Measurements from ENCODE around the gene MIB1. TPM values are rescaled to one million over a fixed set of nuclear protein-coding genes. Genes with fewer than 3 reads are reported as not detected.

MIB1 gene
- total RNA-seq, 1 experiment from 2014 or later, result 78.9 TPM

DNA sequence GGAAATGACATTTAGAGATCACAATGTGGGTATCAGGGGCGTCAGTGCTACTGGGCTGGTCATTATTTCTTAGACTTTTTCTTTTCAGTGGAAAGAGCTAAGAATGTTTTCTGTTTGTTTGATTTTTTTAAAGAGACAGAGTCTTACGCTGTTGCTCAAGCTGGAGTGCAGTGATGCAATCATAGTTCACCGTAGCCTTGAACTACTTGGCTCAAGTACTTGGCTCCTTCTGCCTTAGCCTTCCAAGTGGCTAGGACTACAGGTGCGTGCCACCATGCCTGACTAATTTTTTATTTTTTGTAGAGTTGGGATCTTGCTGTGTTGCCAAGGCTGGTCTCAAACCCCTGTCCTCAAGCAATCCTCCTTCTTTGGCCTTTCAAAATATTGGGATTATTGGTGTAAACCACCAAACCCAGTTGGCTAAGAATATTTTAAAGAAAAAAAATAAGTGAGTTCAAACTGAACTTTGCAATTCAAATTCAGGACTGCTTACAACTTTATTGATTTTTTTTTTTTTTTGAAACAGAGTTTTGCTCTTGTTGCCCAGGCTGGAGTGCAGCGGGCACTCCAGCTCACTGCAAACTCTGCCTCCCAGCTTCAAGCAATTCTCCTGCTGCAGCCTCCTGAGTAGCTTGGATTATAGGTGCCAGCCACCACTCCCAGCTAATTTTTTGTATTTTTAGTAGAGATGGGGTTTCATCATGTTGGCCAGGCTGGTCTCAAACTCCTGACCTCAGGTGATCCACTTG, 154.2 kb downstream of the MIB1 start:
- no peak for DNase-seq (ENCODE audit: low spot score)

DNA sequence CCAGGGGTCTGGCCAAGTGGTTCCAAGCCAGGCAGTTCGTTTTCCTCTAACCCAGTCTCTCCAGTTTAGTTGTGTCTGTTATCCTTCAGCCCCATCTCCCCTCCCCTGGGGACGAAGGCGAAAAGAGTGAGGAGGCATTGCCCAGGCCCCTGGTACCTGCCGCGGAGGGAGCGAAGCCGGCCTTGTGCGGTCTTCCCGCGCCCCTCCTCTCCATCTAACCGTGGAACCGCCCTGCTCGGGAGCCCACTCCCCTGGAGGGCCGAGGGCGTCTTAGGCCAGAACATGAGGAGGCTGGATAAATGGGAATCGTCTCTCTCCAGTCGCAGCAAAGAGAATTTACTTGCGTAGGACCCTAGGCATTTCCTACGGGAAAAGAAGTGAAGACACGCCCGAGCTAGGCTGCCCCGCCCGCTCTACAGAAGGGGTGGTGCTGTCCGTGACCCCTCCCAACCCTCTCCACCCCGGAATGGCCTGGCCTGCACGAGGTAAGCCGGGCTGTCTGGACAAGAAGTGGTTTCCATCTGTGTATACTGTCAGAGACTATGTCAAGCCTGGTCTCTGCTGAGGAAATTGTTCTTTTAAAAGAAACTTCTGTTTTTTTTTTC, 156.2 kb downstream of the MIB1 start:
- DNase-seq (ENCODE audit: low spot score), result no peak

DNA sequence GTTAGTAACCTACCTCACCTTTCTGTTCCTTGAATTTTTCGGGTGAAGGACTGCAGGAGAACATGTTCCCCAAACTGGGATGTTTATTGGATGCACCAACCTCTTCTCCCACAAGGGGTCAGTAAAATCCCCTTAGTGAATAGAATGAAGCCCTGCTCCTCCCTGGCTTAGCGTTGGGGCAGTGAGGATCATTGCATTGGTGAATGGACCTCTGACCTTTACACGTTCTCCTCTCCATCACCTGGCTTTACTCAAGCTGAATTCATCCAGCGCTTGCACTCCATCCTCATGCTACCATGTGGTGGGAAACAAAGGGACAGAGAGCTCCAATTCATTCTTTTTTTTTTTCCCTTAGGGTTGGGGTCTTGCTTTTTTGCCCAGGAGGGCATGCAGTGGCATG, 157.2 kb downstream of the MIB1 start:
- DNase-seq (ENCODE audit: low spot score), result peak; percentile 60

GRCh38 chr18:21900605-21901352, 160.2 kb downstream of the MIB1 start:
- DNase-seq (ENCODE audit: low spot score), result no peak

GRCh38 chr18:21901423-21901945, 160.9 kb downstream of the MIB1 start:
- no peak for DNase-seq (ENCODE audit: low spot score)

DNA sequence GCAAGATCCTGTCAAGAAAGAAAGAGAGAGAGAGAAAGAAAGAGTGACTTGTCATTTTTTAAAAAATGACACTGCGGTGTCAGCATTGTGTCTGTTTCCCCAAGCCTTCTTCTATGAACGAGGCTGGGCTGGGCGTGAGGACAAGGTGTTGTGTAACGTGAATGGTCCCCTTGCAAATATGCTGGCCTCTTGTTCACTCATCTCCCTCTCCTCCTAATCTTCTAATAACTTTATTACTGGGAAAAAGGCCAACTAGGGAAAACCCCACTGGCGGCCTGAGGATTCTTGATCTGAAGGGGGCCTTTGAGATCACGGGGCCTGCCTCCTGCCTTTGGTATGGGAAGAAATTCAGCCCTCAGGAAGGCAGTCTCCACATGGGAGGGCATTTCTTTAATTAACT, 163.1 kb downstream of the MIB1 start:
- DNase-seq (ENCODE audit: low spot score), result no peak

GRCh38 chr18:21904856-21905255, 164.3 kb downstream of the MIB1 start:
- no peak for DNase-seq (ENCODE audit: low spot score)

GRCh38 chr18:21907451-21907850, 166.9 kb downstream of the MIB1 start:
- no peak for DNase-seq (ENCODE audit: low spot score)

DNA sequence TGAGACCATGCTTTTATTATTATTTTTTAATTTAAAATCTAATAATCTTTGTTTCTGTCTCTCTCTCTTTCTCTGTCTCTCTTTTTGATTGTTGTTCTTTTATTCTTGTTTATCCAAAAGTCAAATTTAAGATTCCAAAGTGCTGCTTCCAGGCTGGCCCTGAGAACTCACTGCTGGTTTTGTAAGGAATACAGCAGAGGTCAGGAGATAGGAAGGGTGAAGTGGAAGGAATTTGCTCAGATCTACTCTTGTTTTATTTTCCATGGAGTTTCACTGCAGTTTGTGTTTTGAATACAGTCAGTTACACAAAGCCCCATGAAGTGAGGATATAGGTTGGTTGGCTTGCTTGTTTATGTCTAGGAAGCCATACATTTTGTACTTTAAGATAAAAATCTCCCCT, 168.1 kb downstream of the MIB1 start:
- no peak for DNase-seq (ENCODE audit: low spot score)

- no peak for DNase-seq (ENCODE audit: low spot score)
Measured at GRCh38 chr18:21910906-21911305, 170.3 kb downstream of the MIB1 start.

DNA sequence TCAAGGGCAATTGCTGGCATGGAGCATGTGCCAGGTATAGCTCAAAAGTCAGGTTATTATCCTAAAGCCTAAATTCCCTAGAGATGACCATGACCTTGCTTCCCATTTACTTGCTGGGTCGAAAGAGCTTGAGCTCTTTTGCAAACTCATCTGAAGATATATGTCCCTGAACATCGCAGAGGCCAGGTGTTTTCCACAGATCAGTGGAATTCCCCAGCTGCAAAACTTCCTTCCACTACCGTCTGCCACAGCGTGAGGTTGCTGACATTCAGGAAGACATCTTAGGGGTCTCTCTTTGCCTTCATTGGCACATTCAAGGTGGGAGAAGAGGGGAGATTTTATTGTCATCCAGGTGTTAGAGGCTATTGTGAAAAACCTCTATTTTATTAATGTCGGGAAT, 171.0 kb downstream of the MIB1 start:
- DNase-seq (ENCODE audit: low spot score), result no peak

DNA sequence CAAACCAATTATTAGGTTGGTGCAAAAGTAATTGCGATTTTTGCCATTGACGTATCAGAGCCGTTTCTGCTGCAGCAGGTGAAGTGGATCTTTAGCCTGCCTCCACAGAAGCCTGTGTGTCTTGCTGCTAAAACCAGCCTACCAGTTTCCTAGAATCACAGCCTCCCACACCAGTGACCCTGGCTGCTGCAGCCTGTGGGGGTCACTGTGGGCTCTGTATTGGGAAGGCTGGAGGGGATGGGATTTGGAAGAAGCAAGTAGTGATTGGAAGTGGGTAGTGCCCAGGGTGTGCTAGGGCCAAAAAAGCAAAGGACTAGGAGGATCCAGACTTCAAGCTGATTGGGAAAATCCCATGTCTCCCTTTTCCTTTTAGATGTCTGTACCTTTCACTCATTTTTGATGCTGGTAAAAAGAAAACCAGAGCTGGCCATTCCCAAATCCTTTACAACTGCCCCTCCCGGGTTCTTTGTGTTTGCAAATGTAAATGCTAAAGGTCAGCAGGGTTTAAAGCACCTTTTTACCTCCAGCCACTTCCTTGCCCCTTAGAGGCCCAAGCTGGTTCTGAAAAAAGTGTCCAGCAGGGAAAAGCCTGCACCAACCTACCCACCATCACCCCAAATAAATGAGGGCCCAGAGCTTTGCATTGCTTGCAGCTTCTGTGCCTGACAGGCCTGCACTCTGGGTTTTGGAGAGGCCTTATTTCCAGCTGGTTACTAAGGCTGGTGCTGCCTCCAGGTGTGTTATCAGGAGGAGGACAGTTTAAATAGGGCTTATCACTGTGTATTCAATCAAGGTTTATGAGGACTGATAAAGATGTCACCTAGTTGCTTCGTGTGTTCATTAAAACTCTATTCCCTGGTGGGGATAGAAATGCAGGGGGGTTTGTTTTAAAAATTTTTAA, 172.0 kb downstream of the MIB1 start:
- no peak for DNase-seq (ENCODE audit: low spot score)

DNA sequence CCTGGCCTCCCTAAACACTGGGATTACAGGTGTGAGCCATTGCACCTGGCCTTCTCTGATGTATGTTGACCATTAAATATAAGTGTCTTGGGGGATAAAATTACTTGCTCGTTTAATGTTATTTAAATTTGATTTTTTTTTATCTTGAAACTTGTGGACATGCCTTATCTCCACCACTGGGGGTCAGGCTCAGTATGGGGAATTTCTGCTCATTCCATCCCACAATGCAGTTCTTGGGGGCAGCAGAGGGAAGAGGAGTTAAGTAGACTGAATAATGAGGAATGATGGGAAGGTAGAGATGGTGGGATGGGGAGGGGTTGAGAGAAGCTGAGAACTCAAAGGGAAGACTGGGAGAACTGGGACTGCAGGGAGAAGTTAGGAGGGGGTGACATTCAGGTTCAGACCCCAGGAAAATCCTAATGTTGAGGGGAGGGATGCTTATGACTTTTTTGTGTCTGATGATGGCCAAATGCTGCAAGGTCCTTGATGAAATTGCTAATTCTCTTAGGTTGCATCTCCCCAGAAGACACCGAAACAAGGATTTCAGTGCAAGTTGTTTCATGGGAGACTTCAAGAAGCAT, 174.2 kb downstream of the MIB1 start:
- peak; percentile 51 for DNase-seq (ENCODE audit: low spot score)

DNA sequence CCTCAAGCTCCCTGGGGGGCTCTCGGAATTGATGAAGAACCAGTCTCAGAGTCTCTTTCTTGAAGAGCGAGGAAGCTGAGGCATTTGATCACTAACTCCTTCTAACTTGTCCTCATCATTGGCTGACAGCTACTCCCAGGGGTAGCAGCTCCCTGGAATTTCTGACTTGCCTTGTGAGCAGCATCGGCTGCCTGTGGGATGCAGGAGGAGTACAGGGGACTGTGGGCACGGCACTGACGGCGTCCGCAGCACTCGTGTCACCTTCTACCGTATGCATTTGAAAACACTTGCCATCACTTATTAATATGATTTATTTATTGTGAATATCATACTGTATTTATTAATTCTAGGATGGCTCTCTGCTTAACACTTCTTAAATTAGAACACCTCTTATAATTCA, 175.0 kb downstream of the MIB1 start:
- no peak for DNase-seq (ENCODE audit: low spot score)

GRCh38 chr18:21916594-21916993, 176.0 kb downstream of the MIB1 start:
- no peak for DNase-seq (ENCODE audit: low spot score)

DNA sequence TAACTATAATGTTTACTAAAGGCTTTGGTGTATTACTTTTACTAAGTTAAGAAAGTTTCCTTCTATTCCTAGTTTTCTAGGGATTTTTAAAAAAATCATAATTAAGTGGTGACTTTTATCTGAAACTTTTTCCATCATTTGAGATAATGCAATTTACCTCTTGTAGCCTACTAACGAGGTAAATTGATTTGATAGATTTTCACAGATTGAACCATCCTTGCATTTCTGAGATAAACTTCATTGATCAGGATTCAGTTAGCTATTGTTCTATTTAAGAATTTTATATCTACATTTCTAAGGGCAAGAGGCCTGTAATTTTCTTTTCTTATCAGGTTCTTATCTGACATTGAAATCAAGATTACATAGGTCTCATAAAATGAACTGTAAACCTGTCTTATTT, 178.1 kb downstream of the MIB1 start:
- no peak for DNase-seq (ENCODE audit: low spot score)

Other genes starting within 250 kb of the MIB1 start
- gene ESCO1, start 140.1 kb upstream of the MIB1 start, total RNA-seq (2014; rRNA removed; shearing (Covaris generic)), result 21.4 and 29.2 TPM in 2 replicates
- gene SNRPD1, start 128.5 kb upstream of the MIB1 start, total RNA-seq (2014; rRNA removed; shearing (Covaris generic)), result 69.5 and 94.1 TPM in 2 replicates
- 47.6 and 56.1 TPM in 2 replicates for gene ABHD3, start 36.0 kb upstream of the MIB1 start, total RNA-seq (2014; rRNA removed; shearing (Covaris generic))

Data from A172 (cell line).